Measurements from ENCODE around the gene MYBPHL. TPM values are rescaled to one million over a fixed set of nuclear protein-coding genes. Genes with fewer than 3 reads are reported as not detected.

The MYBPHL gene
- polyA plus RNA-seq, 4 donors: 0.16 to 24.1 TPM; not detected in 2

GRCh38 chr1:109273570-109274288, 33.1 kb downstream of the MYBPHL start:
- 74 to 83% (median 81%) methylated on average over 27 to 30 of the region's 30 CpGs for WGBS, 3 donors
- Histone ChIP-seq H3K9me3 (ENCODE audit: control insufficient read depth in 2 of 2, insufficient read depth in 1 of 2, low read depth in 1 of 2, low read length in 1 of 2) (no peaks in the 10 kb centered on the region), H3K4me3 (ENCODE audit: low read depth in 1 of 3, low read length in 3 of 3) (no peak overlapping the region), H3K4me1 (ENCODE audit: control insufficient read depth in 3 of 3, insufficient read depth in 2 of 3, low read depth in 1 of 3, low read length in 2 of 3) (peaks cover 0 to 53% (median 0%) of the 10 kb centered on the region in 3 donors), H3K27ac (ENCODE audit: low read depth in 1 of 3, low read length in 2 of 3) (peak overlapping the region in 1 of 3 donors; percentile 76), H3K27me3 (ENCODE audit: control insufficient read depth in 3 of 3, insufficient read depth in 3 of 3, low read length in 3 of 3) (no peaks in the 10 kb centered on the region), H3K36me3 (ENCODE audit: control insufficient read depth in 3 of 3, insufficient read depth in 2 of 3, low read depth in 1 of 3, low read length in 3 of 3) (peaks cover 0 to 61% (median 0%) of the 10 kb centered on the region in 3 donors)
- DNase-seq (no peak), FAIRE-seq (no peak)

- DNase-seq (peak in 1 of 2 donors; percentile 33), FAIRE-seq (no peak)
- H3K27ac ChIP-seq (ENCODE audit: low read depth in 1 of 3, low read length in 2 of 3): no peak overlapping the region
Observed at GRCh38 chr1:109272831-109273547, 33.8 kb downstream of the MYBPHL start.

GRCh38 chr1:109272021-109272799, 34.6 kb downstream of the MYBPHL start:
- FAIRE-seq (no peak), DNase-seq (no peak)
- Histone ChIP-seq H3K9me3 (ENCODE audit: control insufficient read depth in 2 of 2, insufficient read depth in 1 of 2, low read depth in 1 of 2, low read length in 1 of 2) (no peaks in the 10 kb centered on the region), H3K36me3 (ENCODE audit: control insufficient read depth in 3 of 3, insufficient read depth in 2 of 3, low read depth in 1 of 3, low read length in 3 of 3) (peaks cover 0 to 69% (median 0%) of the 10 kb centered on the region in 3 donors), H3K27me3 (ENCODE audit: control insufficient read depth in 3 of 3, insufficient read depth in 3 of 3, low read length in 3 of 3) (no peaks in the 10 kb centered on the region), H3K4me3 (ENCODE audit: low read depth in 1 of 3, low read length in 3 of 3) (no peak overlapping the region), H3K27ac (ENCODE audit: low read depth in 1 of 3, low read length in 2 of 3) (no peak overlapping the region), H3K4me1 (ENCODE audit: control insufficient read depth in 3 of 3, insufficient read depth in 2 of 3, low read depth in 1 of 3, low read length in 2 of 3) (peaks cover 0 to 38% (median 0%) of the 10 kb centered on the region in 3 donors)
- 85 to 94% (median 94%) methylated on average over 12 to 13 of the region's 13 CpGs for WGBS, 3 donors

More at GRCh38 chr1:109272831-109273547, 33.8 kb downstream of the MYBPHL start:
- Histone ChIP-seq H3K27me3 (ENCODE audit: control insufficient read depth in 3 of 3, insufficient read depth in 3 of 3, low read length in 3 of 3) (no peaks in the 10 kb centered on the region), H3K4me1 (ENCODE audit: control insufficient read depth in 3 of 3, insufficient read depth in 2 of 3, low read depth in 1 of 3, low read length in 2 of 3) (peaks cover 0 to 46% (median 0%) of the 10 kb centered on the region in 3 donors), H3K4me3 (ENCODE audit: low read depth in 1 of 3, low read length in 3 of 3) (no peak overlapping the region), H3K9me3 (ENCODE audit: control insufficient read depth in 2 of 2, insufficient read depth in 1 of 2, low read depth in 1 of 2, low read length in 1 of 2) (no peaks in the 10 kb centered on the region), H3K36me3 (ENCODE audit: control insufficient read depth in 3 of 3, insufficient read depth in 2 of 3, low read depth in 1 of 3, low read length in 3 of 3) (peaks cover 0 to 66% (median 0%) of the 10 kb centered on the region in 3 donors)
- WGBS, 3 donors: 86 to 89% (median 89%) methylated on average over 12 to 16 of the region's 16 CpGs

- peaks cover 0 to 73% (median 0%) of the 10 kb centered on the region in 3 donors for H3K36me3 ChIP-seq (ENCODE audit: control insufficient read depth in 3 of 3, insufficient read depth in 2 of 3, low read depth in 1 of 3, low read length in 3 of 3)
- peaks cover 0 to 32% (median 0%) of the 10 kb centered on the region in 3 donors for H3K4me1 ChIP-seq (ENCODE audit: control insufficient read depth in 3 of 3, insufficient read depth in 2 of 3, low read depth in 1 of 3, low read length in 2 of 3)
- DNase-seq (no peak), FAIRE-seq (no peak)
- WGBS, 3 donors: 87 to 91% (median 89%) methylated on average over 6 of the region's 6 CpGs
- no peaks in the 10 kb centered on the region for H3K9me3 ChIP-seq (ENCODE audit: control insufficient read depth in 2 of 2, insufficient read depth in 1 of 2, low read depth in 1 of 2, low read length in 1 of 2)
- no peak overlapping the region for H3K27ac ChIP-seq (ENCODE audit: low read depth in 1 of 3, low read length in 2 of 3)
- H3K27me3 ChIP-seq (ENCODE audit: control insufficient read depth in 3 of 3, insufficient read depth in 3 of 3, low read length in 3 of 3): no peaks in the 10 kb centered on the region
- no peak overlapping the region for H3K4me3 ChIP-seq (ENCODE audit: low read depth in 1 of 3, low read length in 3 of 3)
Observed at GRCh38 chr1:109271458-109271857, 35.4 kb downstream of the MYBPHL start.

- Histone ChIP-seq H3K27ac (ENCODE audit: low read depth in 1 of 3, low read length in 2 of 3) (no peak overlapping the region), H3K27me3 (ENCODE audit: control insufficient read depth in 3 of 3, insufficient read depth in 3 of 3, low read length in 3 of 3) (no peaks in the 10 kb centered on the region), H3K4me1 (ENCODE audit: control insufficient read depth in 3 of 3, insufficient read depth in 2 of 3, low read depth in 1 of 3, low read length in 2 of 3) (peaks cover 0 to 29% (median 0%) of the 10 kb centered on the region in 3 donors), H3K4me3 (ENCODE audit: low read depth in 1 of 3, low read length in 3 of 3) (no peak overlapping the region), H3K36me3 (ENCODE audit: control insufficient read depth in 3 of 3, insufficient read depth in 2 of 3, low read depth in 1 of 3, low read length in 3 of 3) (peaks cover 0 to 78% (median 0%) of the 10 kb centered on the region in 3 donors), H3K9me3 (ENCODE audit: control insufficient read depth in 2 of 2, insufficient read depth in 1 of 2, low read depth in 1 of 2, low read length in 1 of 2) (no peaks in the 10 kb centered on the region)
- DNase-seq (no peak), FAIRE-seq (no peak)
- whole genome bisulfite sequencing, 3 donors: 86 to 93% (median 91%) methylated on average over 17 to 20 of the region's 20 CpGs
Observed at GRCh38 chr1:109270623-109271317, 36.0 kb downstream of the MYBPHL start.

GRCh38 chr1:109269981-109270622, 36.7 kb downstream of the MYBPHL start:
- Histone ChIP-seq H3K4me1 (ENCODE audit: control insufficient read depth in 3 of 3, insufficient read depth in 2 of 3, low read depth in 1 of 3, low read length in 2 of 3) (peaks cover 0 to 23% (median 0%) of the 10 kb centered on the region in 3 donors), H3K9me3 (ENCODE audit: control insufficient read depth in 2 of 2, insufficient read depth in 1 of 2, low read depth in 1 of 2, low read length in 1 of 2) (no peaks in the 10 kb centered on the region), H3K27ac (ENCODE audit: low read depth in 1 of 3, low read length in 2 of 3) (no peak overlapping the region), H3K27me3 (ENCODE audit: control insufficient read depth in 3 of 3, insufficient read depth in 3 of 3, low read length in 3 of 3) (no peaks in the 10 kb centered on the region), H3K36me3 (ENCODE audit: control insufficient read depth in 3 of 3, insufficient read depth in 2 of 3, low read depth in 1 of 3, low read length in 3 of 3) (peaks cover 0 to 83% (median 0%) of the 10 kb centered on the region in 3 donors), H3K4me3 (ENCODE audit: low read depth in 1 of 3, low read length in 3 of 3) (no peak overlapping the region)
- FAIRE-seq: no peak
- no peak for DNase-seq
- WGBS, 3 donors: 91 to 94% (median 94%) methylated on average over 15 to 17 of the region's 17 CpGs

- Histone ChIP-seq H3K36me3 (ENCODE audit: control insufficient read depth in 3 of 3, insufficient read depth in 2 of 3, low read depth in 1 of 3, low read length in 3 of 3) (peaks cover 0 to 91% (median 0%) of the 10 kb centered on the region in 3 donors), H3K4me1 (ENCODE audit: control insufficient read depth in 3 of 3, insufficient read depth in 2 of 3, low read depth in 1 of 3, low read length in 2 of 3) (peaks cover 0 to 16% (median 0%) of the 10 kb centered on the region in 3 donors), H3K27me3 (ENCODE audit: control insufficient read depth in 3 of 3, insufficient read depth in 3 of 3, low read length in 3 of 3) (no peaks in the 10 kb centered on the region), H3K27ac (ENCODE audit: low read depth in 1 of 3, low read length in 2 of 3) (no peak overlapping the region), H3K9me3 (ENCODE audit: control insufficient read depth in 2 of 2, insufficient read depth in 1 of 2, low read depth in 1 of 2, low read length in 1 of 2) (no peaks in the 10 kb centered on the region), H3K4me3 (ENCODE audit: low read depth in 1 of 3, low read length in 3 of 3) (no peak overlapping the region)
- FAIRE-seq (no peak), DNase-seq (no peak)
- 89 to 91% (median 91%) methylated on average over 30 to 33 of the region's 33 CpGs for WGBS, 3 donors
Observed at GRCh38 chr1:109269212-109269980, 37.4 kb downstream of the MYBPHL start.

All from small intestine (tissue), 7 donors.